ENCODE measurements around the gene RLBP1.
"Not testable (repeated sequence)": the region's sequence is repeated elsewhere in the genome, so short reads cannot be mapped to it uniquely, and the experiment has no call there.

The RLBP1 gene

DNA sequence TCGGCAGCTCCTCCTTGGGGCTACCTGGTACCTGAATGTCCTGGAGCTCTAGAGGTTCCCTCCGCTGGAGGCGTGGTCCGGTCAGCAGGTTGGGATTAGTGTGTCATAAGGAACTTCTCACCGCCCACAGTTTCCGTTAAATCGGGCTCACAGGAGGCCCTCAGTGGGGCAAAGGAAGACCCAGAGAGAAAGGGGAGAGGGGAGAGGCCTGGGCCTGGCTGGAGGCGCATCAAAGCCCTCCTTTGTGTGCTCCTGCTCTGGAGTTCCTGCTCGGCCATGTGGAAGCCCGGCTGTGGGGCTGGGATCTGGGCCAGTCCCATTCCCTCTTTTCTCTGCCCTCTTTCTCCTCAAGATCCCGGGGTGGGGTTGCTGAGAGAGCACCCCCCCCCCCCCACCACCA, at the start of gene RLBP1:
Gene RLBP1, minus strand, starts transcription at position 37 of the 400 bp plus-strand sequence. CDS start 2,604 bp downstream, outside the sequence.
- DNase-seq, result no peak

- DNase-seq, result not testable (repeated sequence)
These were observed 28.8 kb upstream of the RLBP1 start for GRCh38 chr15:89250142-89250541.

- no peak for DNase-seq
These were observed 27.2 kb upstream of the RLBP1 start for GRCh38 chr15:89248584-89248983.

GRCh38 chr15:89247446-89247845, 26.1 kb upstream of the RLBP1 start:
- no peak for DNase-seq

GRCh38 chr15:89244574-89244903, 23.2 kb upstream of the RLBP1 start:
- DNase-seq, result peak; percentile 42 to 46 (median 46)

- DNase-seq, result peak; percentile 87 to 94 (median 90)
These were observed 22.6 kb upstream of the RLBP1 start, which contains the start of gene FANCI for GRCh38 chr15:89243691-89244573. Gene FANCI (plus strand): TSS chr15:89243979. CDS start chr15:89247648, 3,669 bp downstream.

- DNase-seq, result peak in 1 of 3 donors; percentile 11
These were observed 21.8 kb upstream of the RLBP1 start for GRCh38 chr15:89243046-89243690.

DNA sequence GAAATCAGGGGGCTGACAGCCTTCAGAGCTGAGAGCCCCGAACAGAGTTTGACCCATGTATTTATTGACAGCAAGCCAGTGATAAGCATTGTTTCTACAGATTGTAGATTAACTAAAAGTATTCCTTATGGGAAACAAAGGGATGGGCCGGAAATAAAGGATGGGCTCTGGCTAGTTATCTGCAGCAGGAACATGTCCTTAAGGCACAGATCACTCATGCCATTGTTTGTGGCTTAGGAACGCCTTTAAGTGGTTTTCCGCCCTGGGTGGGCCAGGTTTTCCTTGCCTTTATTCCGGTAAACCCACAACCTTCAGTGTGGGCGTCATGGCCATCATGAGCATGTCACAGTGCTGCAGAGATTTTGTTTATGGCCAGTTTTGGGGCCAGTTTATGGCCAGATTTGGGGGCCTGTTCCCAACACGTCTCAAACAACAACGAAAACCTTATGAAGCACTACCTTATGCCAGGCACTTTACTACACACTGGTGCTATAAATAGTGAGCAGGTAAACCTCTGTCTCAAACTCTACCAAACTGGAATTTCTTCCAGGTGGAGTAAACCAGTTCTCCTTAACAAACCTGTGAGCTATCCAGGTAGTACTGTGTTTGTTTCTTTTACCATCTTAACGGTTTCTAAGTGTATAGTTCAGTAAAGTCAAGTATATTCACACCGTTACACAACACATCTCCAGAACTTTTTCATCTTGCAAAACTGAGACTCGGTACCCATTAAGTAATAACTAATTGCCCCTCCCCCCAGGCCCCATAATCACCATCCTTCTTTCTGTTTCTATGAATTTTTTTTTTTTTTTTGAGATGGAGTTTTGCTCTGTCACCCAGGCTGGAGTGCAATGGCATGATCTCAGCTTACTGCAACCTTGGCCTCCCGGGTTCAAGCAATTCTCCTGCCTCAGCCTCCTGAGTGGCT, 18.8 kb upstream of the RLBP1 start:
- DNase-seq, result peak in 1 of 3 donors; percentile 27

GRCh38 chr15:89231832-89232231, 10.5 kb upstream of the RLBP1 start:
- DNase-seq, result no peak

- no peak for DNase-seq
These were observed 8.9 kb upstream of the RLBP1 start for GRCh38 chr15:89230277-89230676.

- no peak for DNase-seq
These were observed 6.0 kb upstream of the RLBP1 start for GRCh38 chr15:89227425-89227824.

DNA sequence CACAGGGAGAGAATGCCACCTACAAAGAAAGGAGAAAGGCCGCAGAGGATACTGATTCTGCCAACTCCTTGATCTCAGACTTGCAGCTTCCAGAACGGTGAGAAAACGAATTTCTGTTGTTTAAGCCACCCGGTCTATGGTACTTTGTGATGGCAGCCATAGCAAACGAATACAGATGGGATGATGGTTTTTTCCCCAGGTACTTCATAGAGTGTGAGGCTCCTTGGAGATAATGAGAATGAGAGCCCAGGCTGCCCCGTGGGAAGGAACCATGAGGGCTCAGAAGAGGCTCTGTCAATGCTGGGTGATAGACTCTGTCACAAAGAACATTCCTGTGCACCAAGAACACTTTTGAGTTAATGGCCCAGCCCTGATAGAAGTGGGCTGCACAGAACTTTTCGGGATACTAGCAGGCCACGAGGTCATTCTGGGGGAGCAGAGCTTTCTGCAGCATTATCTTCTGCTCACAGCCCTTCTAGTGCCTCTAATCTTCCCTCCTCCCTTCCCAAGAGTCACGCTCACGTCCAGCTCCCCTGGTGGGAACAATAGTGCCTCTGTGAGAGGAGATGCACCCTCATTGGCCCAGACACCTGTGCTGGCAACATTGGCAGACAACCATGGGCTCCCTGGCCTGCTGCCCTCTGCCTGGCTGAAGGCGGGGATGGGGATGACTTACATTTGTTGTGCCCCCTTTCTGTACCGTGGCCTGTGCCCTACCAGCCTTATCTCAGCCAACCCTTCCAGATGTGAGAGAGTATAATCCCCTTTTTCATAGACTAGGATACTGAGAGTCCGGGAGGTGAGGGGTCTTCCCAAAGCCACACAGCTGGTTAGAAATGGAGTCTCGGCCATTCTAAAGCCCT, 5.2 kb upstream of the RLBP1 start:
- DNase-seq, result no peak

DNA sequence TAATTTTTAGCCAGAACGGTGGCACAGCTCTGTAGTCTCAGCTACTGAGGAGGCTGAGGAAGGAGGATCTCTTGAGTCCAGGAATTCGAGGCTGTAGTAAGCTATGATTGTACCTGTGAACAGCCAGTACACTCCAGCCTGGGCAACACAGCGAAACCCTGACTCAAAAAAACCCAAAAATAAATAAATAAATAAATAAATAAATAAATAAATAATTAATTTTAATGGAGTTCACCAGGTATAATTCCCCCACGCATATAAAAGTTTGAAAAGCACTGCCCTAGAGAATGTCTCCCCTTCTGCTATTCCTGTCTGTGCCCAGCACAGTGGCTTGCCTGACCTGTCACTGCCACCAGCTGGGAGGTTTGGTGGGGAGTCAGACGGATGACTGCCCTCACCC, 4.2 kb upstream of the RLBP1 start:
- no peak for DNase-seq

DNA sequence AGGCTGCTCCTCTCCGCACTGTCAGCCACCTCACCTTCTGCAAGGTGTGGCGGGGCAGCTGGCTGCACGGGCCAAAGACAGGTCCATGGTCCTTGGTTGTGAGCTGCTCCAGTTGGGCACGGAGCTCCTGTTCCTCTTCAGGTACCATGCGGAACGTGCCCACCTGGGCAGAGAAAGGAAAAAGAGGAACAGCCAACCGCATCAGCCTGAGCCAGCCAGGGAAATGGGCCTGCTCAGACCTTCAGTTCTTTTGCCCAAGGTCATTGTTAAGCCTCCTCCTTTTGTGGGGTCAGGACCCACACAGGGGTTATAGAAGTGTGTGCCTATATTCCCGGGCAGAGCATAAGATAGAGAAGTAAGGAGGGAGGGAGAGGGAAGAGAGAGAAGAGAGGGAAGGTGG, 2.8 kb downstream of the RLBP1 start:
- DNase-seq, result no peak

- no peak for DNase-seq
These were observed 3.5 kb downstream of the RLBP1 start for GRCh38 chr15:89217686-89218376.

- DNase-seq, result no peak
These were observed 4.3 kb downstream of the RLBP1 start for GRCh38 chr15:89217031-89217430.

GRCh38 chr15:89215627-89216026, 5.8 kb downstream of the RLBP1 start:
- DNase-seq, result peak; percentile 41 to 49 (median 41)

GRCh38 chr15:89211678-89212170, 9.7 kb downstream of the RLBP1 start:
- DNase-seq, result no peak

DNA sequence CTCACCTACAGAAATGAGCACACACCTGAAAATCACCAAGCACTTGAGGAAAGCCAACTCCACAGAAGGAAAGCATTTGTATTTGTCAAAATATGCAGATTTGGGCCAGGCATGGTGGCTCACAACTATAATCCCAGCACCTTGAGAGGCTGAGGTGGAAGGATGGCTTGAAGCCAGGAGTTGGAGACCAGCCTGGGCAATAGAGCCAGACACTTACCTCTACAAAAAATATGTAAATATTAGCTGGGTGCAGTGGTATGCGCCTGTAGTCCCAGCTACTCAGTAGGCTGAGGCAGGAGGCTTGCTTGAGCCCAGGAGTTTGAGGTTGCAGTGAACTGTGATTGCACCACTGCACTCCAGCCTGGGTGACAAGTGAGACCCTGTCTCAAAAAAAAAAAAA, 12.3 kb downstream of the RLBP1 start:
- no peak for DNase-seq

GRCh38 chr15:89208256-89208655, 13.1 kb downstream of the RLBP1 start:
- DNase-seq, result no peak

GRCh38 chr15:89206908-89207331, 14.5 kb downstream of the RLBP1 start:
- DNase-seq, result peak; percentile 78 to 90 (median 85)
